Activated naive CD8-positive, alpha-beta T cell treated with anti-CD3 and anti-CD28 coated beads, Interleukin-2, amount 50 U/mL, for 16 hours (primary cell): ENCODE data around the gene LRRC8A.
"Not testable (repeated sequence)": the region's sequence is repeated elsewhere in the genome, so short reads cannot be mapped to it uniquely, and the experiment has no call there.

Experiments used
- DNase-seq: peaks from one replicate; pipeline ENCODE4 v3.0.0-alpha.2; 2020; ENCODE audit warnings: low read depth, low spot score

LRRC8A gene

DNA sequence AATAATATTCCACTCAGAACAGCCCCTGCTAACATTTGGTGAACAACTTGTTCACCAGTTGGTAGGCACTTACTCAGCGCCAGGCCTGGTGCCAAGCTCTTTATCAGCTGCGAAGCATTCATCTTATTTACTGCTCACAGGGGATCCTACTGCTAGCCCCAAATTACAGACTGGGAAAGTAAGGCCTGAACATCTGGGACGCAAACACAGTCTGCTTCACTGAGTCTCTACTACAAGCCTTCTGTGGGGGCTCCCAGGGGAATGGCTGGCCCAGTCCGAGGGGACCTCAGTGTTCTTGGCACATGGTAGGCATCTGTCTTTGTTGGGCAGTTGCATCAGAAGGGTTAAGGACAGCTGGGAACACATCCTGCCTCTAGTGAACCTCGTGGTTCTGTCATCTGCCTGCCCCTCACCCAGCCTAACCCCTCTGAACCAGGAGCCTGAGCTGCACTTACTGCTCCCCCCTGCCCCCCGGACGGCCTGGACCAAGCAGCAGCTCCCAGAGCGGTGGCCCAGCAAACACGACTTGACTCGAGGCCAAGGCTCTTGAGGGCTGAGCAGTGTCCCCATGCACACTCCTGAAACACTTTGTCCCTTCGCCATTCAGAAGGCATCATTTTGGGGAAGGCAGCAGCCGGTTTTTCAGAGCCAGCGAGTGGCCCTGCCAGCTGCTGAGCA, 38.6 kb downstream of the LRRC8A start, which contains the start of gene PHYHD1:
Gene PHYHD1, plus strand, starts transcription at position 602 of the 678 bp plus-strand sequence. CDS start 1,342 bp downstream, outside the sequence.
- DNase-seq = no peak

DNA sequence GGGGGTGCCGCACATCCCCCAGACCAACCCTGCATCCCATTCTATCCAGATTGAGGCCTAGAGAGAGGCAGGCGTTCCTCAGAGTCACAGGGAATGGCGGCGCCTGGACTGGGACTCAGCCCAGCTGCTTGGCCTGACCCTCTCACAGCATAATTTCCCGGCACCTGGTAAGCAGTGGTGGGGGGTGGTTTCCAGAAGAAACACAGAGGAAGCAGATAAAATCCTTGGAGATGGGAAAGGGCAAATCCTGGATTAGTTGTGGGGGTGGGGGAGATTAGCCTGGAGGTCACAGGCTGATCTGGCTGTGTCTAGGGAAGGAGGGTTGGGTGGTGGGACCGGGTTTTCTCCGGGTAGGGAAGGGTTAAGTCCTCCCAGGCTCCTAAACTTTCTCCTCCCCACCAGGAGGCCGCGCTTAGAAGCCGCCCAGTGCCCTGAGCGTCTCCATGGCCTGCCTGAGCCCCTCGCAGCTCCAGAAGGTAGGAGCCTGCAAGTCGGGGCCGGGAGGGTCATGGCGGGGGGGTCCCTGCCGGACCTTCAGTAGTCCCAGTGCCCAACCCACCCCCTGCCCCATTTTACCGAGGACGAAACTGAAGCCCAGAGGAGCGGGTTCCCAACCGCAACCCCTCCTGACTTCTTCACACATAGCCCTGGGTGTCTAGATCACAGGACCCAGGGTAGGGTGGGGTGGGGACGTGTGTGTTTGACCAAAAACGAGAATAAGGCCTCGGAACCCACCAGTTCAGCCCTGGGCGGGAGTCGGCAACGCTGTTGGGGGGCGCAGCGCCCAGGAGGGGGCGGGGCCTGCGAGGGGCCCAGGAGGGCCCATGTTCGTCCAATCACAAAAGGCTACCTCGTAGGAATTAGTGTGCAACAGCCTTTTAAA, 40.2 kb downstream of the LRRC8A start:
- no peak for DNase-seq

GRCh38 chr9:128923493-128923883, 41.6 kb downstream of the LRRC8A start:
- DNase-seq = no peak

GRCh38 chr9:128927731-128928411, 45.9 kb downstream of the LRRC8A start:
- peak; percentile 16 for DNase-seq

GRCh38 chr9:128928624-128929023, 46.7 kb downstream of the LRRC8A start:
- DNase-seq = no peak

GRCh38 chr9:128929560-128929959, 47.6 kb downstream of the LRRC8A start:
- DNase-seq = no peak

DNA sequence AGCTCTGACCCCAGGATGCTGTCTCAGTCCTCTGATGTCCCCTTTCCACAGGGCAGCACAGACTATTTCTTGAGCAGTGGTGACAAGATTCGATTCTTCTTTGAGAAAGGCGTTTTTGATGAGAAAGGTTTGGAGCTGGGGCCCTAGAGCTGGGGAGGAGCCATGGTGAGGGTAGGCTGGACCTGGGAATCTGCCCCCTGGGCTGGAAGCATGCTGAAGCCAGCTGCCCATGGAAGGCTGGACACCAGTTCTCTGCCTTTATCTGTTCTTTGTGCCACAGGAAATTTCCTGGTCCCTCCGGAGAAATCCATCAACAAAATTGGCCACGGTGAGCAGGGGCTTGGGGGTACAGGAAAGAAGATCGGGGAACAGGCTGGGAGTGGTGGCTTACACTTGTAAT, 51.8 kb downstream of the LRRC8A start:
- no peak for DNase-seq

DNA sequence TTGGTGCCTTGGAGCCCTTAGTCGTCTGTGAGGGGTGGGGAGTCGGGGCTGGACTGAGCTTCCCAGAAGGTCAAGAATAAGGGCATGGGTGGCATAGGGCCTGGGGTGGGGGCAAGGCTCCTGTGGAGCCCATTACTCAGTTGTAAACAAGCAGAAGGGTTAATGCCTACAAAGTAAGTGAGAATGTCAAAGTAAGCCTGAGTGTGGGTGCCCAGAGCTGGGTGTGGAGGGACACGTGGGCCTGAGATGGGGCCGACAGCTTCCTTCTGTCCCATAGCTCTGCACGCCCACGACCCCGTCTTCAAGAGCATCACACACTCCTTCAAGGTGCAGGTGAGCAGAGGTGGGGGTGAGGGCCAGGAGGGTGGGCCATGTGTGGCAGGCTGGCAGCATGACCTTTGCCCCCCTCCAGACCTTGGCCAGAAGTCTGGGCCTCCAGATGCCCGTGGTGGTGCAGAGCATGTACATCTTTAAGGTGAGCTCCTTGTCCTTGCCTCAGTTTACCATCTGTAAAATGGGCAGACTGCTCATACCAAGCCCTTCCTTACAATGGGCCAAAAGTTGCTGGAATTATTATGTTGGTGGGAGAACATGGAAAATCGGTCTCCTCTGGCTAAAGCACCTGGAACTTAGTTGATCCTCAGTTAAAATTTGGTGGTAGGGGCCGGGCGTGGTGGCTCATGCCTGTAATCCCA, 54.4 kb downstream of the LRRC8A start:
- no peak for DNase-seq

DNA sequence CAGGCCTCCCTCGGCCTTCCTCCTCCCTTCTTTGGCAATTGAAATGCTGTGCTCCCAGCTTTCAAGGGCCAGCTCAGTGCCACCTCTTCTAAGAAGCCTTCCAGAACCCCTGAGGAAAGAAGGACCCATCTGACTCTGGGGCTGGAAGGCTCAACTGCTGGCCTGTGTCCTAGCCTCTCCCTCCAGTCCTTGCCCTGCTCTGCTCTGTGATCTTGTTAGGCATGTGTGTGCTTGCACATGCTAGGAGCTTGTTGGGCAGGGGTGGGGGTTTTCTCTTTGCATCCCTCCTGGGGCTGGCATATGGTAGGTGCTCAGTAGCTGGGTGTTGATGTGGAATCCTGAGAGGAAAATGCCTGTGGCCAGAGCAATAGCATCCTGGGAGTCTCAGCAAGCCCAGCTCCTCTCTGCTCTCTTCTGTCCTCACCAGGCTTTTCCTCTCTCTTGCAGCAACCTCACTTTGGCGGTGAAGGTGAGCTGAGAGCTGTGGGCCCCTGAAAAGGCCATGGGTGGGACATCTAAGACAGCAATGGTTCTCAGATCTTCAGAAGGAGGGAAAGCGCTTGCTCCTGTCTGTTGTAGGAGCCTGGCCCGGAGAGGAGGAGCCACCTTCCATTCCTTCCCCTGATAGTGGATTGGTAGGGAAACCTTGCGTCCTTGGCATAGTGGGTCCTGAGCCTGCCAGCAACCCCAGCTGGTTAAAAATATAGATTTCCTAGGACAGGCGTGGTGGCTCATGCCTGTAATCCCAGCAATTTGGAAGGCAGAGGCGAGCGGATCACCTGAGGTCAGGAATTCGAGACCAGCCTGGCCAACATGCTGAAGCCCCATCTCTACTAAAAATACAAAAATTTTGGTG, 55.6 kb downstream of the LRRC8A start:
- DNase-seq = no peak

DNA sequence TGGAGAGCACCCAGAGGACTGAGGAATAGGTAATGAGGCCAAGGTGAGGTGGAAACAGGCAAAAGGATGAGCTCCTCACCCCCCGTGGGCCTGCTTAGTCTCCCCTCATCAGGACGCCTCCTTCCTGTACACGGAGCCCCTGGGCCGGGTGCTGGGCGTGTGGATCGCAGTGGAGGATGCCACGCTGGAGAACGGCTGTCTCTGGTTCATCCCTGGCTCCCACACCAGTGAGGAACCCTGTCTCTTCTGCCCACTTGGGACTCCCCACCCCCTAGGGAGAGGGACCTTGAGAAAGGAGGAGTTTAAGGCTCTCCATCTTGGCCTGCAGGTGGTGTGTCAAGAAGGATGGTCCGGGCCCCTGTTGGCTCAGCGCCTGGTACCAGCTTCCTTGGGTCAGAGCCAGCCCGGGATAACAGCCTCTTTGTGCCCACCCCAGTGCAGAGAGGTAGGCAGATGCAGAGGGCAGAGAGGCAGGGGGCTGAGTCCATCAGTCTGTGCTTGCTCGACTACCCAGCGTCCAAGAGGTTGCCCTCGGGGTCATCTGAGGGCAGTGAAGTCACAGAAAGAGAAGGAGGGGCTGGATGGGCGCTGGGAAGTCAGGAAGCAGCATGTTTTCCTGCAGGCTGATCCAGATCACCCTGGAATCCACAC, 58.5 kb downstream of the LRRC8A start:
- DNase-seq = no peak

GRCh38 chr9:128940946-128941755, 59.2 kb downstream of the LRRC8A start:
- DNase-seq = no peak

DNA sequence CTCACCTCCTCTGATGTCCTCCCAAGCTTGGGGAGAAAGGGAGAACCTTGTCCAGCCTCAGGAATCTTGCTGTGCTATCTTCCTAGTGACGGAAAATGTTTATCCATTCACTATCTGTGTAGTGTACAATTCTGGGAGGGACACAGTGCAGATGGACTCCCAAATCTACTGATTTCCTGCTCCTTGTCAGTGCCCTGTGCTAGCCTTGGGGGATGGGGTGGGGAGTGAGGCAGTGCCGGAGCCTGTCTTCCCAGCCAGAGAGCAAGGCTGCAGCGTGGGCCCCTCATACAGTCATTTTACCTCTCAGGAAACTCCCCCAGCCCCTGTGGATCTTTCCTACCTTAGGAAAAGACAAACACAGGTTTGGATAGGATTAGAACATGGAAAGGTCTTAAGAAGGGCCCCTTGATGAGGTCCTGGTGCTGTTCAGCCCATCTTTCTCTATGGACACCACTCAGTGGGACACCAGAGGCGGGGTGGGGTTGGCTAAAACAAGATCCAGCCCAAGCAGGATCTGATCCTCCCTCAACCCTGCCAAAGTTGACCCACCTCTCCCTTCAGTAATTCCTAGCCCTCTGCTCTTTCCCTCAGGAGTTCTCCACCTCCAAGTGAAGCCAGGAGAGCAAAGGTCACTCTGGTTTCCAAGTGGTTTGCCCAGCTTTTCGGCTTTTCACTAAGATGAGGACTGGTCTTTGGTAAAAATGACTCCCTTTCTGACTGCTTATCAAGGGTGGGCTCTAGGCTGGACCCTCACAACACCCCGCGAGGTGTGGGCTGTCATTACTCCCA, 62.1 kb downstream of the LRRC8A start:
- no peak for DNase-seq

DNA sequence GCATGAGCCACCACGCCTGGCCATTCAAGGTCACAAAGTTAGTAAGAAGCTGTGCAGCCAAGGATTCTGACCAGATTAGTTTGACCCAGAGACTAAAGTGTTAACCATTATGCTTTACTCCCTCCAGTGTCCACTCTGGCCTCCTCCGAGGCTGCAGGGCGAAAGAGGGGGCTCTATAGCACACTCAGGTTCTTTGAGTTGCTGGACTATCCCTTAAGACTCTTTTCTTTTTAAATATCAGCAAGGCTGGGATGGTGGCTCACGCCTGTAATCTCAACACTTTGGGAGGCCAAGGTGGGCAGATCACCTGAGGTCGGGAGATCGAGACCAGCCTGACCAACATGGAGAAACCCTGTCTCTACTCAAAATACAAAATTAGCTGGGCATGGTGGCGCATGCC, 63.0 kb downstream of the LRRC8A start:
- DNase-seq = not testable (repeated sequence)

- no peak for DNase-seq
Measured at GRCh38 chr9:128945798-128946501, 64.0 kb downstream of the LRRC8A start.

DNA sequence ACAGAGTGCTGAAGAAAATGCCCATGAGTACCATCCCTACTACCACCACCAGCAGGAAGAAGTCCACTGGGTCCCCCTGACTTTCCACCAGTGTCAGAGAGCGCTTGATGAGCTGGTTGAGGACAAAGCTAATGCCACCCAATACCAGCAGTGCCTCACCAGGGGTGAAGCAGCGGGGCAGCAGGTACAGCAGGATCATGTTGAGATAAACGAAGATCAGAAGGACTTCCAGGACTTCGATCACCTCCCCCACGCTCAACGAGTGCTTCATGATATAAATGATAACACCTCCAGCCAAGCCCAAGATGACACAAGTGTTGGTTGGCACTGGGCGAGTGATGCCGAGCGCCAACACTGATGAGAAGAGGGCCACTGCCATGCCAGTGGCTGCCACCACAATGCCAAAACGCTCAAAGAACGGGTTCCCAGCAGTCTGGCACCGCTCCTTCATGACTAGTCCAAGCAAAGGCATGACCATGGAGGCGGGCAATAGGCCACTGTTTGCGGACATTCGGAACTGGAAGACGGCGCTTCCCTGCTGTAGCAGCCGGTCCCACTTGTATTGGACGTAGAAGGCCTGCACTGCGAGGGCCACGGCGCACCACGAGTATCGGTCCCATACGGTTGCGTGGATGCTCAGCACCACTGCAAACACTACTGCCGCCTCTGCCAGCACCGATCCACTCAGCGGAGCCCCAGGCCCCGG, 64.8 kb downstream of the LRRC8A start:
- no peak for DNase-seq

DNA sequence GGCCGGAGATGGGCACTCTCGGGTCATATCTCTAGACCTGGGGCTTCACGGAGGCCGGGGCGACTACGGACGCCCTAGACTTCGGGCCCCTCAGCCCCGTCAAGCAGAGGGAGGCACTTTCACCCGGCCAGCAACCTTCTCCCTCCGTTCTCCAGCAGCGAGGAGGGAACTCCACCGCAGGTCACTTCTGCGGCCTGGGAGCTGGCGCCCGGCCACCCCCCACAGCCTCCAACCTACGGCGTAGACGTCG, 65.3 kb downstream of the LRRC8A start:
- no peak for DNase-seq

GRCh38 chr9:128947527-128948301, 65.8 kb downstream of the LRRC8A start, which contains the start of the genes DOLK and NUP188:
TSS of gene DOLK (minus strand) at chr9:128947603. CDS start at chr9:128947303, 300 bp downstream.
TSS of gene NUP188 (plus strand) at chr9:128947699. CDS start at chr9:128947720, 21 bp downstream.
- peak; percentile 98 for DNase-seq
